ENCODE data around the gene SRSF11.

GRCh38 chr1:70190180-70190579 lies 31.0 kb upstream of the SRSF11 start:
- TF ChIP-seq EZH2 (IDR thresholded peaks at IDR 0.05; ENCODE audit: borderline replicate concordance, insufficient read depth, low read length, poor library complexity, severe bottlenecking) (no peak), CTCF (IDR thresholded peaks at IDR 0.05; ENCODE audit: poor library complexity, severe bottlenecking) (no peak)

All from neural cell (in vitro differentiated cells).